HepG2 (cell line): Measurements from ENCODE around the gene GLS2. TPM values are rescaled to one million over a fixed set of nuclear protein-coding genes. Genes with fewer than 3 reads are reported as not detected.

Experiments used
- ASH2L ChIP-seq: fragments of 300-600, 200-600 bp; sonication (generic); IDR thresholded peaks from 2 replicates; pipeline ENCODE4 v1.7.0; 2017; ENCODE audit warnings: low read depth, mild to moderate bottlenecking, moderate library complexity, mixed read lengths, low read length; ENCODE audit not compliant: insufficient read length
- CENPT ChIP-seq: sonication (generic); formaldehyde crosslinking; IDR thresholded peaks from 2 replicates; pipeline ENCODE4 v1.8.0; 2022; ENCODE audit warnings: low read depth, mild to moderate bottlenecking, moderate library complexity, missing genetic modification reagents
- DMTF1 ChIP-seq: sonication (generic); formaldehyde crosslinking; IDR thresholded peaks from 2 replicates; pipeline ENCODE4 v1.4.0; 2020; ENCODE audit warnings: mild to moderate bottlenecking, missing genetic modification reagents
- E2F2 ChIP-seq: sonication (generic); formaldehyde crosslinking; IDR thresholded peaks from 2 replicates; pipeline ENCODE4 v1.4.0; 2020; ENCODE audit warnings: missing genetic modification reagents, borderline replicate concordance
- FUBP1 ChIP-seq: sonication (generic); formaldehyde crosslinking; IDR thresholded peaks from 2 replicates; pipeline ENCODE4 v1.5.1; 2020; ENCODE audit warnings: missing genetic modification reagents, mild to moderate bottlenecking, borderline replicate concordance
- MAFG ChIP-seq: sonication (generic); formaldehyde crosslinking; IDR thresholded peaks from 2 replicates; pipeline ENCODE4 v1.5.1; 2020; ENCODE audit warnings: mild to moderate bottlenecking, missing genetic modification reagents
- MIER3 ChIP-seq: IDR thresholded peaks from 2 replicates; pipeline ENCODE4 v1.6.1; 2016; ENCODE audit warnings: missing compliant biosample characterization, borderline replicate concordance
- SNAI1 ChIP-seq: sonication (generic); formaldehyde crosslinking; IDR thresholded peaks from 2 replicates; pipeline ENCODE4 v1.5.0; 2020; ENCODE audit warnings: mild to moderate bottlenecking, missing genetic modification reagents, borderline replicate concordance
- ZFP82 ChIP-seq: sonication (generic); formaldehyde crosslinking; IDR thresholded peaks from 2 replicates; pipeline ENCODE4 v1.5.1; 2020; ENCODE audit warnings: mild to moderate bottlenecking, missing genetic modification reagents, borderline replicate concordance
- ZNF496 ChIP-seq: sonication (generic); formaldehyde crosslinking; IDR thresholded peaks from 2 replicates; pipeline ENCODE4 v1.8.1; 2023; ENCODE audit warnings: mild to moderate bottlenecking, moderate library complexity, missing genetic modification reagents; ENCODE audit not compliant: insufficient replicate concordance
- ZNF639 ChIP-seq: conservative IDR thresholded peaks from 2 replicates; pipeline ENCODE4 v1.6.1; 2018; ENCODE audit warnings: missing genetic modification reagents
- ZNF747 ChIP-seq: sonication (generic); formaldehyde crosslinking; IDR thresholded peaks from 2 replicates; pipeline ENCODE4 v1.8.1; 2023; ENCODE audit warnings: missing genetic modification reagents, mild to moderate bottlenecking, borderline replicate concordance
- polyA plus RNA-seq, 8 experiments: library from polyadenylated mRNA; depleted of rRNA in 3 of 8; stranded (reverse) in 7 of 8; unstranded in 1 of 8; fragments of >200 nt; fragmentation: Illumina TruSeq in 4 of 8; extraction: Trizol in 4 of 8; gene quantifications; 2 replicates each; pipeline versions ENCODE4 v1.2.1 to v1.2.3, GENCODE V29; 2011 to 2016; ENCODE audit warnings: low read depth in 4 of 8, missing spikeins in 1 of 8, mixed read lengths in 1 of 8; ENCODE audit not compliant: insufficient read depth in 1 of 8
- total RNA-seq, 5 experiments: library from RNA; depleted of rRNA; stranded (reverse); fragments of >200 nt; fragmentation: Illumina TruSeq; extraction: Trizol; gene quantifications; 2 replicates each; pipeline ENCODE4 v1.2.3, GENCODE V29; 2016; ENCODE audit warnings: low read depth in 1 of 5
- TF ChIP-seq, protein P1 (sequence below): IDR thresholded peaks from 2 replicates; pipeline ENCODE4 v1.6.1; 2016; ENCODE audit warnings: low read depth, borderline replicate concordance
- TF ChIP-seq, protein P2 (sequence below): sonication (generic); formaldehyde crosslinking; IDR thresholded peaks from 2 replicates; pipeline ENCODE4 v1.4.0; 2020; ENCODE audit warnings: missing genetic modification reagents

GLS2 gene
- total and polyA plus RNA-seq, 2 of the 13 experiments (the other 11 are each of a cell fraction or from before 2014, with no cell fraction given) = 8.6 to 12.2 TPM

DNA sequence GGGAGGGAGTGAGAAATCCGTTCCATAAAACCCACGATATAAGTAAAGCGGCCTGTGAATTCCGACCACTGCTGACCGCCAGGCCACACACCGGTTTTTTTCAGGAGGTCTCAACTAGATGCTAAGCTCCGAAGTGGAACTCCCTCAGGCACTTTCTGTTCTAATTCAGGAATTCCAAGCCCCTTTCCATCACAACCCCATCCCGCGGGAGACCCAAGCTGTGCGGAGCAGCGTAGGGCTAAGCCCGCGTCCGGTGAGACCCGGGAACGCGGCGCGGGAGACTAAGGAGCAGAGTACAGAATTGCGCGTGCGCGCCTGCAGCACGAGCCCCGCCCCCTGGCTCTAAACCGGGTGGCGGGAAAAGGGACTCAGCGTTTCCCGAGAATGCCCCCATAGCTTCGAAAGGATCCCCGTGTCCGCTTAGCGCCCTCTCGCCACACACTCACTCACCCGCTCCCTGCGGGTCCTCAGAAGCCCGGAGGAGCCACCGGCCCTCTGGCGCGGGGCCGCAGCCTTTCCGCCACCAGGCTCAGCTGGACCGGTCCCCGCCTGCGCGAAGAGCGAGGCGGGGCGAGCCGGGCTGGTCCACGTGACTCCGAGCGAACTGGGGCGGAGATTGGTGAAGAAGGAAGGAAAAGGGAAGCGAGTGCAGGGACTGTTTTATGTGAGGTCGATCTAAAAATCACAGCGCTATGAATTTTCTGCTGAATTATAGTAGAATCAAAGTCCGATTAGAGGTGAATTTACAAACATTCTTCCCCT is 38.9 kb downstream of the GLS2 start, which contains the start of gene TIMELESS (continued):
- TF ChIP-seq E2F2 (CRISPR knock-in tag) (peak; percentile 95; the same call in 1 of the 2 replicates), CENPT (CRISPR knock-in tag) (no peak), DMTF1 (CRISPR knock-in tag) (0 out of 2 replicates have a peak, but pooled peaks have one; percentile 34), MAFG (CRISPR knock-in tag) (no peak), ZNF496 (CRISPR knock-in tag) (no peak), ASH2L (peak; percentile 90), ZNF639 (CRISPR knock-in tag) (peak; percentile 50; the same call in 1 of the 2 replicates), SNAI1 (peak; percentile 96), ZNF747 (CRISPR knock-in tag) (peak; percentile 82; the same call in 1 of the 2 replicates), FUBP1 (0 out of 2 replicates have a peak, but pooled peaks have one; percentile 81), MIER3 (CRISPR knock-in tag) (no peak), ZFP82 (0 out of 2 replicates have a peak, but pooled peaks have one; percentile 25)
- TF ChIP-seq, protein P1, sequence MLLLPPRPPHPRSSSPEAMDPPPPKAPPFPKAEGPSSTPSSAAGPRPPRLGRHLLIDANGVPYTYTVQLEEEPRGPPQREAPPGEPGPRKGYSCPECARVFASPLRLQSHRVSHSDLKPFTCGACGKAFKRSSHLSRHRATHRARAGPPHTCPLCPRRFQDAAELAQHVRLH (CRISPR knock-in tag) = peak; percentile 84
- TF ChIP-seq, protein P2, sequence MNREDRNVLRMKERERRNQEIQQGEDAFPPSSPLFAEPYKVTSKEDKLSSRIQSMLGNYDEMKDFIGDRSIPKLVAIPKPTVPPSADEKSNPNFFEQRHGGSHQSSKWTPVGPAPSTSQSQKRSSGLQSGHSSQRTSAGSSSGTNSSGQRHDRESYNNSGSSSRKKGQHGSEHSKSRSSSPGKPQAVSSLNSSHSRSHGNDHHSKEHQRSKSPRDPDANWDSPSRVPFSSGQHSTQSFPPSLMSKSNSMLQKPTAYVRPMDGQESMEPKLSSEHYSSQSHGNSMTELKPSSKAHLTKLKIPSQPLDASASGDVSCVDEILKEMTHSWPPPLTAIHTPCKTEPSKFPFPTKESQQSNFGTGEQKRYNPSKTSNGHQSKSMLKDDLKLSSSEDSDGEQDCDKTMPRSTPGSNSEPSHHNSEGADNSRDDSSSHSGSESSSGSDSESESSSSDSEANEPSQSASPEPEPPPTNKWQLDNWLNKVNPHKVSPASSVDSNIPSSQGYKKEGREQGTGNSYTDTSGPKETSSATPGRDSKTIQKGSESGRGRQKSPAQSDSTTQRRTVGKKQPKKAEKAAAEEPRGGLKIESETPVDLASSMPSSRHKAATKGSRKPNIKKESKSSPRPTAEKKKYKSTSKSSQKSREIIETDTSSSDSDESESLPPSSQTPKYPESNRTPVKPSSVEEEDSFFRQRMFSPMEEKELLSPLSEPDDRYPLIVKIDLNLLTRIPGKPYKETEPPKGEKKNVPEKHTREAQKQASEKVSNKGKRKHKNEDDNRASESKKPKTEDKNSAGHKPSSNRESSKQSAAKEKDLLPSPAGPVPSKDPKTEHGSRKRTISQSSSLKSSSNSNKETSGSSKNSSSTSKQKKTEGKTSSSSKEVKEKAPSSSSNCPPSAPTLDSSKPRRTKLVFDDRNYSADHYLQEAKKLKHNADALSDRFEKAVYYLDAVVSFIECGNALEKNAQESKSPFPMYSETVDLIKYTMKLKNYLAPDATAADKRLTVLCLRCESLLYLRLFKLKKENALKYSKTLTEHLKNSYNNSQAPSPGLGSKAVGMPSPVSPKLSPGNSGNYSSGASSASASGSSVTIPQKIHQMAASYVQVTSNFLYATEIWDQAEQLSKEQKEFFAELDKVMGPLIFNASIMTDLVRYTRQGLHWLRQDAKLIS (CRISPR knock-in tag) = no peak
